Activated T-cell treated with anti-CD3 and anti-CD28 coated beads, Interleukin-2, amount 50 U/mL, for 1 hour (primary cell): ENCODE data around the gene EOLA1.
"Not testable (repeated sequence)": the region's sequence is repeated elsewhere in the genome, so short reads cannot be mapped to it uniquely, and the experiment has no call there.

Experiments
- DNase-seq: peaks from one replicate; pipeline ENCODE4 v3.0.0-alpha.2; 2020

Gene EOLA1

GRCh38 chrX:149540621-149541520 is at the start of gene EOLA1:
Gene EOLA1 (plus strand): TSS chrX:149541012. CDS start chrX:149545631, 4,619 bp downstream.
- peak; percentile 88 for DNase-seq

GRCh38 chrX:149491812-149492211 is 49.0 kb upstream of the EOLA1 start:
- no peak for DNase-seq

- DNase-seq = no peak
Observed at GRCh38 chrX:149493567-149494562, 46.9 kb upstream of the EOLA1 start.

- DNase-seq = no peak
Observed at GRCh38 chrX:149494844-149495565, 45.8 kb upstream of the EOLA1 start.

- no peak for DNase-seq
Observed at GRCh38 chrX:149495573-149496071, 45.2 kb upstream of the EOLA1 start.

GRCh38 chrX:149497054-149497453 is 43.8 kb upstream of the EOLA1 start:
- no peak for DNase-seq

- DNase-seq = no peak
Observed at GRCh38 chrX:149497626-149498025, 43.2 kb upstream of the EOLA1 start.

GRCh38 chrX:149498767-149499166 is 42.0 kb upstream of the EOLA1 start:
- no peak for DNase-seq

GRCh38 chrX:149499766-149500165 is 41.0 kb upstream of the EOLA1 start:
- no peak for DNase-seq

- DNase-seq = not testable (repeated sequence)
Observed at GRCh38 chrX:149502923-149503322, 37.9 kb upstream of the EOLA1 start.

GRCh38 chrX:149503446-149503845 is 37.4 kb upstream of the EOLA1 start:
- peak; percentile 59 for DNase-seq

GRCh38 chrX:149504226-149504914 is 36.4 kb upstream of the EOLA1 start:
- DNase-seq = peak; percentile 66

- DNase-seq = peak; percentile 87
Observed at GRCh38 chrX:149504915-149505651, 35.7 kb upstream of the EOLA1 start, which contains the start of gene IDS. Gene IDS (minus strand): TSS chrX:149505306. CDS start chrX:149505137, 169 bp downstream.

- DNase-seq = no peak
Observed at GRCh38 chrX:149505671-149506070, 35.1 kb upstream of the EOLA1 start.

- no peak for DNase-seq
Observed at GRCh38 chrX:149506349-149506748, 34.5 kb upstream of the EOLA1 start.

- no peak for DNase-seq
Observed at GRCh38 chrX:149508467-149508866, 32.3 kb upstream of the EOLA1 start.

GRCh38 chrX:149510386-149510785 is 30.4 kb upstream of the EOLA1 start:
- DNase-seq = no peak

GRCh38 chrX:149511081-149511480 is 29.7 kb upstream of the EOLA1 start:
- DNase-seq = no peak

- peak; percentile 65 for DNase-seq
Observed at GRCh38 chrX:149512225-149512885, 28.5 kb upstream of the EOLA1 start.

- no peak for DNase-seq
Observed at GRCh38 chrX:149513825-149514428, 26.9 kb upstream of the EOLA1 start.
